HL-60 (cell line): ENCODE results near the gene ZNF534.

Experiments used
- POLR2AphosphoS5 ChIP-seq: IDR thresholded peaks from 2 replicates; pipeline ENCODE4 v1.6.1; 2012; ENCODE audit warnings: low read depth
- REST ChIP-seq: IDR thresholded peaks from 2 replicates; pipeline ENCODE4 v1.6.1; 2012; ENCODE audit warnings: low read depth; ENCODE audit not compliant: insufficient replicate concordance
- TF ChIP-seq, protein P1 (sequence below): IDR thresholded peaks from one replicate; pipeline ENCODE4 v1.5.1; 2011; ENCODE audit warnings: low read length, control low read depth, inconsistent platforms; ENCODE audit not compliant: insufficient read depth

- TF ChIP-seq POLR2AphosphoS5: no peak
- TF ChIP-seq, protein P1, sequence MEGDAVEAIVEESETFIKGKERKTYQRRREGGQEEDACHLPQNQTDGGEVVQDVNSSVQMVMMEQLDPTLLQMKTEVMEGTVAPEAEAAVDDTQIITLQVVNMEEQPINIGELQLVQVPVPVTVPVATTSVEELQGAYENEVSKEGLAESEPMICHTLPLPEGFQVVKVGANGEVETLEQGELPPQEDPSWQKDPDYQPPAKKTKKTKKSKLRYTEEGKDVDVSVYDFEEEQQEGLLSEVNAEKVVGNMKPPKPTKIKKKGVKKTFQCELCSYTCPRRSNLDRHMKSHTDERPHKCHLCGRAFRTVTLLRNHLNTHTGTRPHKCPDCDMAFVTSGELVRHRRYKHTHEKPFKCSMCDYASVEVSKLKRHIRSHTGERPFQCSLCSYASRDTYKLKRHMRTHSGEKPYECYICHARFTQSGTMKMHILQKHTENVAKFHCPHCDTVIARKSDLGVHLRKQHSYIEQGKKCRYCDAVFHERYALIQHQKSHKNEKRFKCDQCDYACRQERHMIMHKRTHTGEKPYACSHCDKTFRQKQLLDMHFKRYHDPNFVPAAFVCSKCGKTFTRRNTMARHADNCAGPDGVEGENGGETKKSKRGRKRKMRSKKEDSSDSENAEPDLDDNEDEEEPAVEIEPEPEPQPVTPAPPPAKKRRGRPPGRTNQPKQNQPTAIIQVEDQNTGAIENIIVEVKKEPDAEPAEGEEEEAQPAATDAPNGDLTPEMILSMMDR: no peak
- no peak for TF ChIP-seq REST
Observed at GRCh38 chr19:52442179-52442578, 13.2 kb downstream of the ZNF534 start.
